Globus pallidus (tissue), 1 donor: ENCODE data around the gene FMO4.
"Not testable (repeated sequence)": the region's sequence is repeated elsewhere in the genome, so short reads cannot be mapped to it uniquely, and the experiment has no call there.

Experiments used
- DNase-seq: peaks from one replicate; pipeline ENCODE4 v3.0.0-alpha.2; 2015; ENCODE audit warnings: low spot score

FMO4 gene

GRCh38 chr1:171334024-171334640 lies 20.1 kb downstream of the FMO4 start:
- DNase-seq: no peak

- DNase-seq: no peak
Measured at GRCh38 chr1:171335964-171336363, 22.0 kb downstream of the FMO4 start.

GRCh38 chr1:171339345-171339744 lies 25.4 kb downstream of the FMO4 start:
- not testable (repeated sequence) for DNase-seq

GRCh38 chr1:171343727-171344472 lies 29.9 kb downstream of the FMO4 start:
- no peak for DNase-seq

GRCh38 chr1:171344473-171344820 lies 30.5 kb downstream of the FMO4 start:
- no peak for DNase-seq

- DNase-seq: no peak
Measured at GRCh38 chr1:171345536-171345935, 31.6 kb downstream of the FMO4 start.

- DNase-seq: no peak
Measured at GRCh38 chr1:171346881-171347280, 32.9 kb downstream of the FMO4 start.

- DNase-seq: no peak
Measured at GRCh38 chr1:171350594-171350993, 36.6 kb downstream of the FMO4 start.

GRCh38 chr1:171351961-171352360 lies 38.0 kb downstream of the FMO4 start:
- DNase-seq: no peak

GRCh38 chr1:171352554-171352953 lies 38.6 kb downstream of the FMO4 start:
- no peak for DNase-seq

GRCh38 chr1:171355727-171356126 lies 41.7 kb downstream of the FMO4 start:
- no peak for DNase-seq

GRCh38 chr1:171357179-171357578 lies 43.2 kb downstream of the FMO4 start:
- DNase-seq: no peak

GRCh38 chr1:171359355-171359648 lies 45.3 kb downstream of the FMO4 start:
- DNase-seq: not testable (repeated sequence)

- DNase-seq: not testable (repeated sequence)
Measured at GRCh38 chr1:171359731-171360527, 45.9 kb downstream of the FMO4 start.

- DNase-seq: no peak
Measured at GRCh38 chr1:171366085-171366484, 52.1 kb downstream of the FMO4 start.

- no peak for DNase-seq
Measured at GRCh38 chr1:171366816-171367215, 52.8 kb downstream of the FMO4 start.

- no peak for DNase-seq
Measured at GRCh38 chr1:171367436-171367835, 53.5 kb downstream of the FMO4 start.

- no peak for DNase-seq
Measured at GRCh38 chr1:171372418-171373084, 58.6 kb downstream of the FMO4 start.

- not testable (repeated sequence) for DNase-seq
Measured at GRCh38 chr1:171373357-171374122, 59.6 kb downstream of the FMO4 start.

- no peak for DNase-seq
Measured at GRCh38 chr1:171379846-171380245, 65.9 kb downstream of the FMO4 start.

- no peak for DNase-seq
Measured at GRCh38 chr1:171381866-171382210, 67.9 kb downstream of the FMO4 start.

- no peak for DNase-seq
Measured at GRCh38 chr1:171384496-171384895, 70.5 kb downstream of the FMO4 start.
